ENCODE data around the gene HOMER2. TPM values are rescaled to one million over a fixed set of nuclear protein-coding genes. Genes with fewer than 3 reads are reported as not detected.

The HOMER2 gene
- total and polyA plus RNA-seq, 9 of the 15 experiments (the other 6 are each of a cell fraction or from before 2014, with no cell fraction given), result 0.13 to 0.47 (median 0.29) TPM; not detected in 1

GRCh38 chr15:82849556-82850512 is 102.7 kb downstream of the HOMER2 start (continued):
- no peak; the same call in 1 of the 2 replicates for TF ChIP-seq THAP12 (CRISPR knock-in tag; IDR thresholded peaks at IDR 0.05)
- no peak for TF ChIP-seq ZSCAN29 (IDR thresholded peaks at IDR 0.05)
- TF ChIP-seq BACH1 (tag; IDR thresholded peaks at IDR 0.05), result no peak
- TF ChIP-seq STAT5A (IDR thresholded peaks at IDR 0.05; ENCODE audit: borderline replicate concordance, low read length), result peak; percentile 89
- TF ChIP-seq RFX7 (CRISPR knock-in tag; IDR thresholded peaks at IDR 0.05), result no peak
- TF ChIP-seq EP400 (IDR thresholded peaks at IDR 0.05), result peak; percentile 58
- no peak for TF ChIP-seq HMGXB4 (CRISPR knock-in tag; IDR thresholded peaks at IDR 0.05)
- TF ChIP-seq FOXA3 (CRISPR knock-in tag; conservative IDR thresholded peaks at IDR 0.05 in 1 of 2, IDR thresholded peaks at IDR 0.05 in 1 of 2), result no peak
- TF ChIP-seq DIDO1 (tag; IDR thresholded peaks at IDR 0.05; ENCODE audit: low read depth), result no peak
- TF ChIP-seq ZNF764 (CRISPR knock-in tag; IDR thresholded peaks at IDR 0.05; ENCODE audit: low read depth), result no peak
- 0 out of 2 replicates have a peak, but pooled peaks have one; percentile 26 for TF ChIP-seq ZNF766 (CRISPR knock-in tag; conservative IDR thresholded peaks at IDR 0.05)
- TF ChIP-seq NUFIP1 (IDR thresholded peaks at IDR 0.05; ENCODE audit: partially characterized antibody), result no peak
- no peak for TF ChIP-seq SRSF9 (IDR thresholded peaks at IDR 0.05; ENCODE audit: borderline replicate concordance, low read depth, low read length)
- TF ChIP-seq USF1 (CRISPR knock-in tag; IDR thresholded peaks at IDR 0.05), result no peak
- peak; percentile 54 to 67; a peak in 3 of 4 replicates for TF ChIP-seq NRF1 (conservative IDR thresholded peaks at IDR 0.05 in 1 of 2, IDR thresholded peaks at IDR 0.05 in 1 of 2)
- TF ChIP-seq PHTF2 (CRISPR knock-in tag; IDR thresholded peaks at IDR 0.05), result no peak
- TF ChIP-seq POLR3A (IDR thresholded peaks at IDR 0.05; ENCODE audit: borderline replicate concordance, extremely low read depth, insufficient read depth, insufficient read length), result no peak
- TF ChIP-seq CBX2 (IDR thresholded peaks at IDR 0.05; ENCODE audit: insufficient read depth, low read length, poor library complexity, severe bottlenecking), result no peak
- TF ChIP-seq ZEB2 (IDR thresholded peaks at IDR 0.05), result no peak
- TF ChIP-seq FOXP4 (CRISPR knock-in tag; IDR thresholded peaks at IDR 0.05; ENCODE audit: borderline replicate concordance), result 0 out of 2 replicates have a peak, but pooled peaks have one; percentile 49
- peak; percentile 21; the same call in 1 of the 2 replicates for TF ChIP-seq SIN3B (IDR thresholded peaks at IDR 0.05; ENCODE audit: low read depth)

All from K562 (cell line).